KOPT-K1 (cell line): Measurements from ENCODE around the gene GPS2.

ENCODE experiments used
- H3K27ac ChIP-seq: fragments of 200-600 bp; sonication (generic); 2 replicates; pipeline ENCODE4 v1.5.1; 2016; ENCODE audit warnings: antibody characterized with exemption, mild to moderate bottlenecking, low read depth, low read length; ENCODE audit not compliant: poor library complexity, severe bottlenecking
- H3K36me3 ChIP-seq: fragments of 200-600 bp; sonication (generic); 2 replicates; pipeline ENCODE4 v1.5.1; 2017; ENCODE audit warnings: antibody characterized with exemption, mild to moderate bottlenecking, low read length, moderate library complexity; ENCODE audit not compliant: insufficient read depth
- H3K9me3 ChIP-seq: fragments of 200-600 bp; sonication (generic); 2 replicates; pipeline ENCODE4 v1.5.1; 2017; ENCODE audit warnings: antibody characterized with exemption, low read length, mild to moderate bottlenecking; ENCODE audit not compliant: insufficient read depth, poor library complexity, severe bottlenecking

Gene GPS2

DNA sequence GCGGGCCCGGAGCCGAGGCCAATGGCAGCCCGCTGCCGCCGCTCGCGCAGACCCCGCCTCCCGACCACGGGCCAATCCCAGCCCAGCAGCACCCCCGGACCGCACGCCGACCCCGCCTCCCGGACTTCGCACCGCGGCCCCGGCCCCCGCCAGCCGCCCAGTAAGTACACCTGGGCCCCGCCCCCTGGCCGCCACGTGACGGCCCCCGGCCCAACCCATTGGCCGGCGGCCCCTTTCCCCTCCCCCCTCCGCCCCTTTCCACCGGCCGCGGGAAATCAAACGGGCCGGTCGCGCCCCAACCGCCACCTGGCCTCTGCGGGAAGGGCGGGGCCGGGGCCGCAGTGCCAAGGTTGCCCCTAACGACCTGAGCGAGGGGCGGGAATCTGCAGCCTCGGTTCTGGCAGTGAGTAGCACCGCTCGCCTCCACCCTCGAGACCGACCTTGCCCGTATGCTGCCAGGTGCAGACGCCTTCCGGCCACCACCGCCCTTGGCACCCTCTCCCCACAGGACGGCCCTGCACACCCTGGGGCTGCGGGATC, 20.5 kb downstream of the GPS2 start, which contains the start of gene YBX2:
TSS of gene YBX2 (minus strand) at position 26 of the 540 bp plus-strand sequence. CDS start 139 bp downstream, outside the sequence.
- H3K9me3 ChIP-seq: no peaks in the 10 kb centered on the region
- H3K36me3 ChIP-seq: no peaks in the 10 kb centered on the region
- peak within 1 kb of the TSS; percentile 1 for H3K27ac ChIP-seq

DNA sequence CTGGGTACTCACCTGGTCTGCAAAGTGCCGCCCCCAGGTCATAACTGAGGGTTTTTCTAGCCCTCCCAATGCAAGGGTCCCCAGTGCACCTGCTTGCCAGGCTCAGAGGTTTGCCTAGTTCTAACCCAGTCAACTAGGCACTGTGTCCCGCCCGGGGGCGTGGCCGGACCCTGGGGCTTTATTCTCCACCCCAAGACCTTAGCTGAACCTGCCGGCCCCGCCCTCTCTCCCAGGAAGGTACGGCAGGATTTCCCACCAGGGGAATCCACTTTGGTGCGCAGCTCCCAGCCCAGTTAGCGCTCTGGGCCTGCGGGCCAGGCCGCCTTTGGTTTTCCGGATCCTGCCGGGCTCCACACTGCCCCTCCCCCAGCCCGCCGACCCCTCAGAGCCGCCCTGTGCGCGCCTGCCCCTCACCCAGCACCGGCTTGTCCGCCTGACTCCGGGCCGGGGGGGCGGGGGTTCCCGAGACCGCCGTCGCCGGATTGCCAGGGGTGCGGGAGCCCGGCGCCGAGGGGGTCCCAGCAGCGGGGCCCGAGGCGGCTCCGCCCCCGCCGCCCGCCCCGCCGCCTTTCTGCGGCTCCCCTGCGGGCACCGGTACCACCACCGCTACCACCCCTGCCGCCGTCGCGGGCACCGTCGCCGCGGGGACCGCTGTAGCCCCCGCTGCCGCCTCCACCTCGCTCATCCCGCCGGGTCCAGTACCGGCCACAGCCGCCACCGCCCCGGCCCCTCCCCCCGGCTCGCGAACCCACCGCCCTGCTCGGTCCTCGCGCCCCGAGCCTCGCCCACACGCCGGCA, 21.1 kb downstream of the GPS2 start:
- no peaks in the 10 kb centered on the region for H3K36me3 ChIP-seq
- H3K9me3 ChIP-seq: no peaks in the 10 kb centered on the region
- H3K27ac ChIP-seq: no peak overlapping the region

DNA sequence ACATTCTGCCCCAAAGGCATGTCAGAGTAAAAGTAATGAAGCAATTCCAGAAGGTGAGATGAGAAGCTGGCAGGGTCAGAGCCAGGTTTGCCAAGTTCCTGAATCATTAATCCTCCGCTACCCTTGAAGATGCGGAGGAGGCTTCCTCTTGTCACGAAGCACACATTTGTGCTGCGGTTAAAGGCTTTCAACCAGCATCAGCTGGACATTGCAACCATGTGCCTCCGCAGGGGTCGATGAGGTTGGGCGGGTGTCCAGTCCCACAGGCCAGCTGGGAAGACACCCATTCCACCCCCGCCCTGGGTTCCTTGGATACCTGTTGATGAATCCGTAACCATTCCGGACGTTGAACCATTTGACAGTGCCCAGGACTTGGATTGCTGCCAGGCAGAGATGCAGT, 22.0 kb downstream of the GPS2 start:
- no peaks in the 10 kb centered on the region for H3K9me3 ChIP-seq
- H3K36me3 ChIP-seq: no peaks in the 10 kb centered on the region
- no peak overlapping the region for H3K27ac ChIP-seq

DNA sequence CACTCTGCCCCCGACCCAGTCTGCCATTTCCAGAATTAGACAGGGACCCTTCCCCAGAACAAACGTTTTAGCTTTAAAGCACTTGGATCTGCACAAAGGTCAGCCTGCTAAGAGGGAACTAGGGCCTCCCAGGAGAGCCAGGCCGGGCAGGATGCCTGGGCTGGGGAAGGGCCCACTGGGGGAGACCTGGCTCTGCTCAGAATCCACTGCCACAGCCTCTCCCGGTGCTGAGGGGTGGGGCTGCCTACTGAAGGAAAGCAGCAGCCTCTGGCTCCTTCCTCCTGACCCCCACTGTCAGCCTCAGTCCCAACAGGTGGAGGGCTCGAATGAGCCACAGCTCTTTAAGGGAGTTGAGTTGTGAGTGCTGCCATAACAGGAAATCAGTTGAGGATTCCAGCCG, 22.4 kb downstream of the GPS2 start:
- Histone ChIP-seq H3K9me3 (no peaks in the 10 kb centered on the region), H3K36me3 (no peaks in the 10 kb centered on the region), H3K27ac (no peak overlapping the region)

DNA sequence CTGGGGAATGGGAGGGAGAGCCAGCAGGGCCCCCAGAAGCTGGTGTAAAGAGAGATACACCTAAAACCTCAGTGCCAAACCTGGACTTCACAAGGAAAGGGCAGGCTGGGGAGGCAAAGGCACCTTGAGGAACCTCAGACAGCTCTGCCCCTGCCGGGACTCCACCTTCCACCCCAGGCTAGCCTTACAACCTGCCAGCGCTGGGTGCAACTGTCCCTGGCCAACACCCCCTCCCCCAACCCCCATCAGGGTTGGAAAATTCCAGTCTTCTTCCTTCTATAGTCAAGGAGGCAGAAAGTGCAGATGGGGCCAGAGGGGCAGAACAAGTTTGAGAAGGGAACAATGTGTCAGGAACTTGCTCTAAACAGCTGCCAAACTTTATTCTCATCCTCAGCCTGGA, 23.0 kb downstream of the GPS2 start:
- H3K9me3 ChIP-seq: no peaks in the 10 kb centered on the region
- H3K27ac ChIP-seq: no peak overlapping the region
- H3K36me3 ChIP-seq: no peaks in the 10 kb centered on the region

DNA sequence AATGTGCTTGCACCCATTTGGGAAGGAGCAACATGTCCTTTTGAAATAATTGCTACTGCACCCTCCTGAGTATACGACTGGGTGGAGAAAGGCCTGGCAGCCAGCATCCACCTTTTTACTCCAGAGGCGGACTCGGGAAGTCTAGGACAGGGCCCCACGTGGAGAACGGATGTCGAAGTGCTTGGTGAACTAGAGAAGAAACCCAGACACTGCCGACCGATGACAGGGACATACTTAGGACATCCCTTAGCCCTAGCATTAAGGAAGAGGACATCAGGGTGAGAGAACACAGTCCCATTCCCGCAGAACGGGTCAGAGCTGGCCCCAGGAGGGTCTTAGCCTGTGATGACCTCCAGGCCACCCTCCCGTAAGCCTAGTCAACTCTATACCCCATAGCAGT, 24.5 kb downstream of the GPS2 start:
- H3K27ac ChIP-seq: no peak overlapping the region
- no peaks in the 10 kb centered on the region for H3K36me3 ChIP-seq
- no peaks in the 10 kb centered on the region for H3K9me3 ChIP-seq

DNA sequence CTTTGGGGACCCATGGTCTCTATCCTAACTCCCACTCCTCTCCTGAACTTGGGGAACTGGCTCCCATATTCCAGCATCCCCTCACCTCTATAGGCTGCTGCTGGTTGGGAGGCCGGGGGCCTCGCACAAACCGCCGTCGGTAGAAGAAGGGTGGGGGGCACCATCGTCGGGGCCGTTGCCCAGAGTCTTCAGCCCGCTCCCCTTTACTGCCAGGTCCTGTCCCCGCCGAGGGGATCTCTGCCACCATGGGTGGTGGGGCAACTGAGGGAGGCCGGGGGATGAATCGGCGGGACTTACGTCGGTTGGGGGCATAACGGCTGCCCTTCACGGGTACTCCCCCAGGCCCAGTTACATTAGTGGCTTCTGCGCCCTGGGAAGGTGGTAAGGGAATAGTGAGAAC, 25.0 kb downstream of the GPS2 start:
- no peaks in the 10 kb centered on the region for H3K9me3 ChIP-seq
- no peaks in the 10 kb centered on the region for H3K36me3 ChIP-seq
- no peak overlapping the region for H3K27ac ChIP-seq

DNA sequence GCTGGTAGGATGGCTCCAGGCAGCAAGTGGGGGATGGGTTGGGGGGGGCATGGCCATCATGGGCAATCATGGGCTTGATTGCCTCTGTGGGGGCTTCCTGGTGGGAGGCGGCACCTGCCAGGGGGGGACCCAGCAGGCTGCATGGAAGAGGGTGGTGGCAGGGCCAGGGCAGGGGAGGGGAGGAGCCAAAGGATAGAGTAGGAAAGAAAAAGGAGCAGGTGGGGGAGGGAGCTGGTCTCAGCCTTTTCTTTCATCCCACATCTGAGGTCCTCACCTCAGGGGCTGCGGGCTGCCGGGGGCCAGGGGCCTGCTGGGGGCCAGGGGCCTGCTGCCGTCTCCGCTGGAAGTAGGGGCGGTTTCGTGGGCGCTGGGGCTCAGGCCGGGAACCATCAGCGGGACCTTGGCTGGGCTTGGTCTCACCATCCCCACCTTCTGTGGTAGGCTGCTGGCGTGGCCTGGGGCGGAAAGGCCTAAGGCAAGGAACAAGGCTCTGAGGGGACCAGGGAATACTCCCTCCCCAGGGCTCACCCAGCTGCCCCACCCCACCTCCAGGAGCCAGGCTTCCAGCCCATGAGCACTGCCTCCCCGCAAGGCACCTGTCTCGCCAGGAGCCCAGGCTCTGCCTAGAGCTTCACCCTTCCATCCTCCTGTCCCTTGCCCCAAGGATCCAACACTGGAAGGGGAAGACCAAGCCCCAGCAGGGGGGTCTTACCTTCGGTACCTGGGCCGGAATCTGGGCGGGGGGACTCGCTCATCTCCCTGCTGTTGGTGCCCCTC, 25.7 kb downstream of the GPS2 start:
- Histone ChIP-seq H3K27ac (no peak overlapping the region), H3K9me3 (no peaks in the 10 kb centered on the region), H3K36me3 (no peaks in the 10 kb centered on the region)

DNA sequence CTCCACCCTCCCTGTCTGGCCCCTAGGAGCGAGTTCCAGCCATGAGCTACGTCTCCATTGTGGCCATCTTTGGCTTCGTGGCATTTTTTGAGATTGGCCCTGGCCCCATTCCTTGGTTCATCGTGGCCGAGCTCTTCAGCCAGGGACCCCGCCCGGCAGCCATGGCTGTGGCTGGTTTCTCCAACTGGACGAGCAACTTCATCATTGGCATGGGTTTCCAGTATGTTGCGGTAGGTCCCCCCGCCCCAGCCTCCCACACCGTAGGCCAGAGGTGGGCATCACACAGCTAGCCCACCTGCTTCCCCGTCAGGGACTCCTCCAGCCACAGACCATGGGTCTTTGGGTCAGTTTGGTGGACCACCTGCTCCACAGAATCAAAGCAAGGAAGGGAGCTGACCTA, 29.5 kb downstream of the GPS2 start:
- Histone ChIP-seq H3K36me3 (no peaks in the 10 kb centered on the region), H3K9me3 (no peaks in the 10 kb centered on the region), H3K27ac (no peak overlapping the region)

DNA sequence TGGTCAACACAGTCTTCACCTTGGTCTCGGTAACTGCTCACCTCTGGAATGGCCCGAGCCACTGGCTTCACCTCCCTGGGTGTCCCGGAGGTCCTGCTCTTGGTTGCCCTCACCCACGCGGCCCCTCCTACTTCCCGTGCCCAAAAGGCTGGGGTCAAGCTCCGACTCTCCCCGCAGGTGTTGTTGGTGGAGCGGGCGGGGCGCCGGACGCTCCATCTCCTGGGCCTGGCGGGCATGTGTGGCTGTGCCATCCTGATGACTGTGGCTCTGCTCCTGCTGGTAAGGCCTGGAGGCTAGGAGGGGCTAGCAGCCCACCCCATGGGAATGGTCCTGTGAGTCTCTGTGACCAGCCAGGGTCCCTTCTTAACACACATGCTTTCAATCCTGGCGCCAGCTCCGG, 30.2 kb downstream of the GPS2 start:
- Histone ChIP-seq H3K27ac (no peak overlapping the region), H3K9me3 (no peaks in the 10 kb centered on the region), H3K36me3 (no peaks in the 10 kb centered on the region)

DNA sequence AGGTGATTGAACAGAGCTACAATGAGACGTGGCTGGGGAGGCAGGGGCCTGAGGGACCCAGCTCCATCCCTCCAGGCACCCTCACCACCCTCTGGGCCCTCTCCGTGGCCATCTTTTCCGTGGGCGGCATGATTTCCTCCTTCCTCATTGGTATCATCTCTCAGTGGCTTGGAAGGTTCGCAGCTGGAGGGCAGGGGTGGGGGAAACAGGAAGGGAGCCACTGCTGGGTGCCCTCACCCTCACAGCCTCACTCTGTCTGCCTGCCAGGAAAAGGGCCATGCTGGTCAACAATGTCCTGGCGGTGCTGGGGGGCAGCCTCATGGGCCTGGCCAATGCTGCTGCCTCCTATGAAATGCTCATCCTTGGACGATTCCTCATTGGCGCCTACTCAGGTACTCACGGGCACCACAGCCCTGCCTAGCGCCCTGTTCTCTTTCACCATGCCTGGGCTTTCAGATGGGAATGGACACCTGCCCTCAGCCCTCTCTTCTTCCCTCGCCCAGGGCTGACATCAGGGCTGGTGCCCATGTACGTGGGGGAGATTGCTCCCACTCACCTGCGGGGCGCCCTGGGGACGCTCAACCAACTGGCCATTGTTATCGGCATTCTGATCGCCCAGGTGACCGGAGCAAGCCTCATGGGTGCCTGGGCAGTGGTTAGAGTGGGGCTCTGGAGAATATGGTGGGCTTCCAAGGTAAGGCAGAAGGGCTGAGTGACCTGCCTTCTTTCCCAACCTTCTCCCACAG, 31.5 kb downstream of the GPS2 start:
- Histone ChIP-seq H3K36me3 (no peaks in the 10 kb centered on the region), H3K27ac (no peak overlapping the region), H3K9me3 (no peaks in the 10 kb centered on the region)

DNA sequence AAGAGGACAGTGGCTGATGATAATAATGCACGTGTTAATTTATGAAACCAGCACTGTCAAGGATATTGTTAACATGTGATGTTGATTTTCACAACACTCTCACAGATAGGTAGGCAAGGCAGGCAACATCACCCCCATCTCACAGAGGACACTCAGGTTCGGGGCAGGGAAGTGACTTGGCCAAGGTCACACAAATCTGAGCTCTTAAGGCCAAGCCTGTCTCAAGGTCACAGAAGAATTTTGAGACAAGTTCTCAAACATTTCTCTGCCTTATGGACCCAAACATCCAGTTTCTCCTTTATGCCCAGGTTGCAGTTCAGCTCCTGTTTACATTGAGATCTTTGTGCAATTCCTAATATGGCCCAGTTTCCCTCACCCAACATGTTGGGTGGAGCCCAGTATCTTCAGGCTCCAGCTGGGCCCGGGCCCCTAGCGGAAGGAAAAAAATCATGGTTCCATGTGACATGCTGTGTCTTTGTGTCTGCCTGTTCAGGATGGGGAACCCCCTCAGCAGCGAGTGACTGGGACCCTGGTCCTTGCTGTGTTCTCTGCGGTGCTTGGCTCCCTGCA, 32.3 kb downstream of the GPS2 start:
- Histone ChIP-seq H3K36me3 (no peaks in the 10 kb centered on the region), H3K27ac (no peak overlapping the region), H3K9me3 (no peaks in the 10 kb centered on the region)

DNA sequence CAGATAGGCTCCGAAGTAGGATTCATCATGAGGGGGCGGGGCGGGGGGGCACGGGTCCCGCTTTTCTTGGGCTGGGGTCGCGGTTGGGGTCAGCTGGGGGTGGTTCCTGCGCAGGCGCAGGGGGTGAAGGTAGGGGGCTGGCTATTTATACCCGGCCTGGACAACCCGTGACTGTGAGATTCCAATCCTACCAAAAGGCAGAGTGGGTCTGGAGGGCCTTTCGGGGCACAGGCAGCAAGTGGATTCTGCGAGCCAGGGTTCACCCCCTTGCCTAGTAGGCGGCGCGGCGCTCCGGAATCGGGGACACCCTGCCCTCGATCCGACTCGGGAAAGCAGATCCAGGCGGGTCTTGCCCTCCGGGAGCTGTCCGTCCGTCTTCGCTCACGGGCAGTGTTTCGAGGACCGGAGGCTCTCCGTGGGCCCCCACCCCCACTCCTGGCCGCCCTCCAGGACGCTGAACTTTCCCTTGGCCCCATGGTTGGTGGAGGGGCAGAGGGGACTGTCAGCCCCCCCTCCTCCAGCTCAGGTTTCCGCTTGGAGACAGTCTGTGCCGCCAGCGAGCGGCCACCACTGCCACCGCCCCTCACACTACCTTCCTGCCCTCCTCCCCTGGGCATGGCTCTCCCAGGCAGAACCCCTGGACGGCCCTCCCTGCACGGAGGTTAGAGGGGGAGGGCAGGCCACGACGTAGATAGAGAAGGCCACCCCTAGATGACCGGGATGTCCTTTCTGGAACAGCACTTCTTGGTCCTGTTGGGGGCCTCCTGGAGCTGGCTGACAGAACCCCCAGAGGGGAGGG, 33.0 kb downstream of the GPS2 start:
- no peaks in the 10 kb centered on the region for H3K9me3 ChIP-seq
- H3K36me3 ChIP-seq: no peaks in the 10 kb centered on the region
- no peak overlapping the region for H3K27ac ChIP-seq
